ENCODE data around the gene BICC1.

BICC1 gene

GRCh38 chr10:58608351-58608750 is 95.7 kb downstream of the BICC1 start:
- DNase-seq (ENCODE audit: low read depth, low spot score) = no peak

GRCh38 chr10:58608826-58609531 is 96.3 kb downstream of the BICC1 start:
- DNase-seq (ENCODE audit: low read depth, low spot score) = no peak

GRCh38 chr10:58609532-58610150 is 97.0 kb downstream of the BICC1 start:
- DNase-seq (ENCODE audit: low read depth, low spot score) = no peak

- DNase-seq (ENCODE audit: low read depth, low spot score) = no peak
Observed at GRCh38 chr10:58615237-58615935, 102.7 kb downstream of the BICC1 start.

- no peak for DNase-seq (ENCODE audit: low read depth, low spot score)
Observed at GRCh38 chr10:58618158-58618676, 105.5 kb downstream of the BICC1 start.

GRCh38 chr10:58621379-58622077 is 108.9 kb downstream of the BICC1 start:
- no peak for DNase-seq (ENCODE audit: low read depth, low spot score)

- no peak for DNase-seq (ENCODE audit: low read depth, low spot score)
Observed at GRCh38 chr10:58622246-58622645, 109.6 kb downstream of the BICC1 start.

- DNase-seq (ENCODE audit: low read depth, low spot score) = no peak
Observed at GRCh38 chr10:58625070-58625469, 112.4 kb downstream of the BICC1 start.

- DNase-seq (ENCODE audit: low read depth, low spot score) = no peak
Observed at GRCh38 chr10:58627392-58627791, 114.7 kb downstream of the BICC1 start.

GRCh38 chr10:58631715-58632114 is 119.0 kb downstream of the BICC1 start:
- no peak for DNase-seq (ENCODE audit: low read depth, low spot score)

GRCh38 chr10:58632216-58632615 is 119.5 kb downstream of the BICC1 start:
- no peak for DNase-seq (ENCODE audit: low read depth, low spot score)

- DNase-seq (ENCODE audit: low read depth, low spot score) = no peak
Observed at GRCh38 chr10:58637352-58637751, 124.7 kb downstream of the BICC1 start.

- peak; percentile 21 for DNase-seq (ENCODE audit: low read depth, low spot score)
Observed at GRCh38 chr10:58638388-58638787, 125.7 kb downstream of the BICC1 start.

- DNase-seq (ENCODE audit: low read depth, low spot score) = peak; percentile 17
Observed at GRCh38 chr10:58641095-58641531, 128.4 kb downstream of the BICC1 start.

GRCh38 chr10:58641708-58642107 is 129.0 kb downstream of the BICC1 start:
- DNase-seq (ENCODE audit: low read depth, low spot score) = no peak

GRCh38 chr10:58642283-58642682 is 129.6 kb downstream of the BICC1 start:
- DNase-seq (ENCODE audit: low read depth, low spot score) = no peak

- no peak for DNase-seq (ENCODE audit: low read depth, low spot score)
Observed at GRCh38 chr10:58642916-58643428, 130.3 kb downstream of the BICC1 start.

- no peak for DNase-seq (ENCODE audit: low read depth, low spot score)
Observed at GRCh38 chr10:58644311-58644710, 131.6 kb downstream of the BICC1 start.

GRCh38 chr10:58645416-58646146 is 132.9 kb downstream of the BICC1 start:
- DNase-seq (ENCODE audit: low read depth, low spot score) = no peak

GRCh38 chr10:58647376-58648112 is 134.9 kb downstream of the BICC1 start:
- no peak for DNase-seq (ENCODE audit: low read depth, low spot score)

Data from ELF-1 (cell line).